Keratinocyte (primary cell): ENCODE results near the gene USP4. TPM values are rescaled to one million over a fixed set of nuclear protein-coding genes. Genes with fewer than 3 reads are reported as not detected.

ENCODE experiments used
- DNase-seq: peaks from one replicate; pipeline ENCODE4 v3.0.0-alpha.2; 2011; ENCODE audit warnings: low read depth, missing footprints, low spot score
- FAIRE-seq: peaks from 2 replicates; lab custom pipeline; 2011; peaks lifted over from hg19 to GRCh38; lab: Jason Lieb, UNC
- H2AFZ ChIP-seq: 2 replicates; pipeline ENCODE4 v1.6.0; 2012; ENCODE audit warnings: low read length, control low read depth, inconsistent platforms; ENCODE audit not compliant: control insufficient read depth
- H3K27ac ChIP-seq: 2 replicates; pipeline ENCODE4 v1.5.1; 2011; ENCODE audit warnings: low read length; ENCODE audit not compliant: control insufficient read depth, insufficient read depth
- H3K27me3 ChIP-seq: 3 replicates; pipeline ENCODE4 v1.6.0; 2011; ENCODE audit warnings: low read length; ENCODE audit not compliant: control insufficient read depth, insufficient read depth; ENCODE audit errors: extremely low read depth
- H3K36me3 ChIP-seq, 2 experiments: 2 replicates in 1 of 2; 3 replicates in 1 of 2; pipeline ENCODE4 v1.5.1; 2011; ENCODE audit warnings: low read length in 2 of 2, mild to moderate bottlenecking in 1 of 2; ENCODE audit not compliant: control insufficient read depth in 2 of 2, insufficient read depth in 2 of 2; ENCODE audit errors: extremely low read depth in 1 of 2
- H3K4me1 ChIP-seq: 3 replicates; pipeline ENCODE4 v1.5.1; 2011; ENCODE audit warnings: low read length; ENCODE audit not compliant: control insufficient read depth, insufficient read depth; ENCODE audit errors: extremely low read depth
- H3K4me2 ChIP-seq: 3 replicates; pipeline ENCODE4 v1.6.0; 2011; ENCODE audit warnings: low read depth, low read length; ENCODE audit not compliant: control insufficient read depth, insufficient read depth; ENCODE audit errors: extremely low read depth
- H3K4me3 ChIP-seq, 3 experiments: fragments of 200-600 bp in 1 of 3; sonication (generic) in 1 of 3; 2 replicates in 2 of 3; 3 replicates in 1 of 3; pipeline ENCODE4 v1.5.1; 2011 to 2016; ENCODE audit warnings: low read length in 3 of 3, mild to moderate bottlenecking in 3 of 3, control low read depth in 2 of 3, inconsistent platforms in 1 of 3, low read depth in 1 of 3, mixed read lengths in 1 of 3, mixed run types in 1 of 3, moderate library complexity in 1 of 3; ENCODE audit not compliant: control insufficient read depth in 2 of 3, insufficient read depth in 2 of 3; ENCODE audit errors: extremely low read depth in 1 of 3
- H3K79me2 ChIP-seq: 2 replicates; pipeline ENCODE4 v1.6.0; 2012; ENCODE audit warnings: low read length; ENCODE audit not compliant: control insufficient read depth, insufficient read depth
- H3K9ac ChIP-seq: 3 replicates; pipeline ENCODE4 v1.6.0; 2011; ENCODE audit warnings: low read length; ENCODE audit not compliant: control insufficient read depth, insufficient read depth; ENCODE audit errors: extremely low read depth
- H3K9me1 ChIP-seq: 3 replicates; pipeline ENCODE4 v1.6.0; 2011; ENCODE audit warnings: low read length; ENCODE audit not compliant: control insufficient read depth, insufficient read depth; ENCODE audit errors: extremely low read depth
- H3K9me3 ChIP-seq: 2 replicates; pipeline ENCODE4 v1.5.1; 2012; ENCODE audit warnings: low read depth, low read length; ENCODE audit not compliant: control insufficient read depth
- H4K20me1 ChIP-seq: 3 replicates; pipeline ENCODE4 v1.6.0; 2011; ENCODE audit warnings: low read length; ENCODE audit not compliant: control insufficient read depth, insufficient read depth; ENCODE audit errors: extremely low read depth
- CTCF ChIP-seq, 3 experiments: IDR thresholded peaks in 1 of 3; conservative IDR thresholded peaks in 1 of 3; optimal IDR thresholded peaks in 1 of 3; 2 replicates in 2 of 3; 3 replicates in 1 of 3; pipeline versions ENCODE3 to v1.5.1; 2011; ENCODE audit warnings: low read length in 3 of 3, mild to moderate bottlenecking in 3 of 3, moderate library complexity in 2 of 3, control low read depth in 1 of 3, inconsistent platforms in 1 of 3; ENCODE audit not compliant: insufficient read depth in 2 of 3; ENCODE audit errors: extremely low read depth in 1 of 3
- EZH2 ChIP-seq: IDR thresholded peaks from one replicate; pipeline ENCODE4 v1.6.1; 2012; ENCODE audit warnings: inconsistent platforms, mild to moderate bottlenecking, low read length, moderate library complexity
- dilution Hi-C: fragments of 300-500 bp; cut with MboI; formaldehyde crosslinking; loops from one replicate; pipeline ENCODE4 v1.7.0; 2020; ENCODE audit warnings: low sequenced_read_pairs; ENCODE audit not compliant: extremely low pct_ligation_motif_present
- polyA plus RNA-seq, 5 experiments: library from polyadenylated mRNA; depleted of rRNA in 3 of 5; stranded (reverse) in 3 of 5; stranded (forward) in 1 of 5; unstranded in 1 of 5; fragments of >200 nt; gene quantifications; 1 replicate in 1 of 5; 2 replicates in 3 of 5; 3 replicates in 1 of 5; pipeline versions ENCODE4 v1.2.1 to v1.2.3, GENCODE V29; 2011 to 2012; ENCODE audit warnings: missing spikeins in 2 of 5, low read depth in 1 of 5, low replicate concordance in 1 of 5

The USP4 gene
- polyA plus RNA-seq, 1 donor (not counting 4 experiments of a cell fraction or from before 2014, with no cell fraction given) = 47.8 TPM

GRCh38 chr3:49265661-49266386, 74.0 kb downstream of the USP4 start:
- DNase-seq (no peak), FAIRE-seq (no peak)
- no peaks in the 10 kb centered on the region for H3K4me1 ChIP-seq
- H3K4me2 ChIP-seq = no peak overlapping the region
- no peaks in the 10 kb centered on the region for H3K79me2 ChIP-seq
- H3K27me3 ChIP-seq = no peaks in the 10 kb centered on the region
- H3K4me3 ChIP-seq = no peak overlapping the region
- dilution Hi-C loops = no loop called here
- TF ChIP-seq CTCF (optimal IDR thresholded peaks at IDR 0.05 in 1 of 3, IDR thresholded peaks at IDR 0.05 in 1 of 3, conservative IDR thresholded peaks at IDR 0.05 in 1 of 3; ENCODE audit: extremely low read depth in 1 of 3, insufficient read depth in 2 of 3, low read length in 3 of 3) = no peak
- TF ChIP-seq EZH2 = no peak
- no peaks in the 10 kb centered on the region for H3K9me1 ChIP-seq
- no peak overlapping the region for H3K9ac ChIP-seq
- no peak overlapping the region for H2AFZ ChIP-seq
- peaks cover 4 to 6% of the 10 kb centered on the region in 2 experiments for H3K36me3 ChIP-seq
- no peaks in the 10 kb centered on the region for H4K20me1 ChIP-seq
- no peak overlapping the region for H3K27ac ChIP-seq
- H3K9me3 ChIP-seq = no peaks in the 10 kb centered on the region

- no peak for DNase-seq
- no peaks in the 10 kb centered on the region for H4K20me1 ChIP-seq
- no peak overlapping the region for H3K4me3 ChIP-seq
- no peak overlapping the region for H2AFZ ChIP-seq
- no peaks in the 10 kb centered on the region for H3K79me2 ChIP-seq
- H3K27me3 ChIP-seq = no peaks in the 10 kb centered on the region
- H3K4me1 ChIP-seq = no peaks in the 10 kb centered on the region
- no peaks in the 10 kb centered on the region for H3K36me3 ChIP-seq
- H3K9me1 ChIP-seq = no peaks in the 10 kb centered on the region
- TF ChIP-seq EZH2 (no peak), CTCF (optimal IDR thresholded peaks at IDR 0.05 in 1 of 3, IDR thresholded peaks at IDR 0.05 in 1 of 3, conservative IDR thresholded peaks at IDR 0.05 in 1 of 3; ENCODE audit: extremely low read depth in 1 of 3, insufficient read depth in 2 of 3, low read length in 3 of 3) (no peak)
- H3K9ac ChIP-seq = no peak overlapping the region
- H3K9me3 ChIP-seq = no peaks in the 10 kb centered on the region
- H3K27ac ChIP-seq = no peak overlapping the region
- dilution Hi-C loops = no loop called here
- FAIRE-seq = no peak
- no peak overlapping the region for H3K4me2 ChIP-seq
These were observed 76.5 kb downstream of the USP4 start for GRCh38 chr3:49263159-49263889.
